Measurements from ENCODE around the gene SDK1. TPM values are rescaled to one million over a fixed set of nuclear protein-coding genes. Genes with fewer than 3 reads are reported as not detected.

The SDK1 gene
- total RNA-seq, 2 donors from 2014 or later = 4.8 to 13.2 TPM

DNA sequence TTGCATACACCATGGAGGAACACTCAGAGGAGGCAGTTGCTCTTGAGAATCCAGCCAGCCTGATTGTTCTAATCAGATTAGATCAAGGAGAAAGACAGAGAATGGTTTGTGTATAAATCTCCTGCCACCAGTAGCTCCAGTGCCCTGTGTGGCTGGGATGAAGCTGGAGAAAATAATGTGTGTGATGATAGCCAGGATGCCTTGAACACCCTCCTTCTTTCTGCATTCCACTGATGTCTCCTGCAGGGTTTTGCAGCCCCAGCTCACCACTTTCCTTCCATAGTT lies 766.4 kb downstream of the SDK1 start:
- TF ChIP-seq POLR2A (IDR thresholded peaks at IDR 0.05) = no peak
- no peak for TF ChIP-seq POLR2AphosphoS5 (IDR thresholded peaks at IDR 0.05)
- no peak for TF ChIP-seq CTCF (IDR thresholded peaks at IDR 0.05)
- no peak overlapping the region for H3K27ac ChIP-seq
- intact Hi-C loops (cut with DNase I) = no loop called here
- H3K9me3 ChIP-seq = no peaks in the 10 kb centered on the region
- no peaks in the 10 kb centered on the region for H3K4me1 ChIP-seq (replicated peaks)
- H3K27me3 ChIP-seq (replicated peaks; ENCODE audit: insufficient read depth) = no peaks in the 10 kb centered on the region
- H3K36me3 ChIP-seq = no peaks in the 10 kb centered on the region
- DNase-seq (ENCODE audit: low spot score) = no peak
- H3K4me3 ChIP-seq = no peak overlapping the region

- H3K27me3 ChIP-seq (replicated peaks; ENCODE audit: insufficient read depth) = no peaks in the 10 kb centered on the region
- no peaks in the 10 kb centered on the region for H3K4me1 ChIP-seq (replicated peaks)
- TF ChIP-seq CTCF (IDR thresholded peaks at IDR 0.05) = no peak
- no peak for TF ChIP-seq POLR2A (IDR thresholded peaks at IDR 0.05)
- no peak for TF ChIP-seq POLR2AphosphoS5 (IDR thresholded peaks at IDR 0.05)
- no peaks in the 10 kb centered on the region for H3K36me3 ChIP-seq
- H3K4me3 ChIP-seq = no peak overlapping the region
- intact Hi-C loops (cut with DNase I) = no loop called here
- H3K9me3 ChIP-seq = no peaks in the 10 kb centered on the region
- no peak for DNase-seq (ENCODE audit: low spot score)
- no peak overlapping the region for H3K27ac ChIP-seq
- WGBS = 90% methylated on average over 4 of the region's 4 CpGs
These were observed 766.8 kb downstream of the SDK1 start for GRCh38 chr7:4067874-4068273.

DNA sequence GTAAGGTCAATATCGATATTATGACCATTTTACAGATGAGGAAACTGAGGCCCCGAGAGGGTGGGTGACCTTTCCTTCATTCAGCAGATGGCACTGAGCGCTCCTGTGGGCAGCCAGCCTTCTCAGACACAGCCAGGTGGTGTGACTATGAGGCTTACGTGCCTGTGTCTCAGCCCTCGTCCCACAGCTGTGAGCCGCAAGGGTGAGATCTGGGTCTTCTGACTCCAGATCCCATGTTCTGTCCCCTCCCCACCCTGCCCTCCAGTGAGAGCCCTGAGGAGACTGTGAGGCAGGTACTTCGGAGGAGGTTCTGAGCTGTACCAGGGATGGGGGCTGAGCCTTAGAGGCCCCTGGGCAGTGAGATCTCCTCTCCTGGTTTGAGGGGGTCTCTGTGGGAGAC lies 767.2 kb downstream of the SDK1 start:
- H3K4me1 ChIP-seq (replicated peaks) = no peaks in the 10 kb centered on the region
- DNase-seq (ENCODE audit: low spot score) = no peak
- intact Hi-C loops (cut with DNase I) = no loop called here
- no peaks in the 10 kb centered on the region for H3K27me3 ChIP-seq (replicated peaks; ENCODE audit: insufficient read depth)
- H3K27ac ChIP-seq = no peak overlapping the region
- no peaks in the 10 kb centered on the region for H3K36me3 ChIP-seq
- H3K4me3 ChIP-seq = no peak overlapping the region
- H3K9me3 ChIP-seq = no peaks in the 10 kb centered on the region
- no peak for TF ChIP-seq POLR2A (IDR thresholded peaks at IDR 0.05)
- TF ChIP-seq POLR2AphosphoS5 (IDR thresholded peaks at IDR 0.05) = no peak
- no peak for TF ChIP-seq CTCF (IDR thresholded peaks at IDR 0.05)
- 98% methylated on average over 7 of the region's 7 CpGs for WGBS

- no peaks in the 10 kb centered on the region for H3K36me3 ChIP-seq
- TF ChIP-seq CTCF (IDR thresholded peaks at IDR 0.05) (no peak), POLR2AphosphoS5 (IDR thresholded peaks at IDR 0.05) (no peak), POLR2A (IDR thresholded peaks at IDR 0.05) (no peak)
- WGBS = 89% methylated on average over 23 of the region's 23 CpGs
These were observed 768.4 kb downstream of the SDK1 start for GRCh38 chr7:4069268-4070095.

GRCh38 chr7:4070214-4070613 lies 769.2 kb downstream of the SDK1 start:
- Histone ChIP-seq H3K4me3 (no peak overlapping the region), H3K27me3 (replicated peaks; ENCODE audit: insufficient read depth) (no peaks in the 10 kb centered on the region), H3K4me1 (replicated peaks) (no peaks in the 10 kb centered on the region), H3K36me3 (no peaks in the 10 kb centered on the region), H3K9me3 (no peaks in the 10 kb centered on the region), H3K27ac (no peak overlapping the region)
- no peak for DNase-seq (ENCODE audit: low spot score)
- WGBS = 89% methylated on average over 7 of the region's 7 CpGs
- intact Hi-C loops (cut with DNase I) = no loop called here
- TF ChIP-seq CTCF (IDR thresholded peaks at IDR 0.05) (no peak), POLR2A (IDR thresholded peaks at IDR 0.05) (no peak), POLR2AphosphoS5 (IDR thresholded peaks at IDR 0.05) (no peak)

More at GRCh38 chr7:4069268-4070095, 768.4 kb downstream of the SDK1 start:
- H3K4me1 ChIP-seq (replicated peaks) = no peaks in the 10 kb centered on the region
- H3K27ac ChIP-seq = no peak overlapping the region
- H3K27me3 ChIP-seq (replicated peaks; ENCODE audit: insufficient read depth) = no peaks in the 10 kb centered on the region
- H3K4me3 ChIP-seq = no peak overlapping the region
- H3K9me3 ChIP-seq = no peaks in the 10 kb centered on the region
- DNase-seq (ENCODE audit: low spot score) = no peak
- intact Hi-C loops (cut with DNase I) = no loop called here
